Measurements from ENCODE around the gene GPC5. TPM values are rescaled to one million over a fixed set of nuclear protein-coding genes. Genes with fewer than 3 reads are reported as not detected.

Gene GPC5
- total RNA-seq, 2 donors from 2014 or later, result 0.22 to 0.51 TPM

DNA sequence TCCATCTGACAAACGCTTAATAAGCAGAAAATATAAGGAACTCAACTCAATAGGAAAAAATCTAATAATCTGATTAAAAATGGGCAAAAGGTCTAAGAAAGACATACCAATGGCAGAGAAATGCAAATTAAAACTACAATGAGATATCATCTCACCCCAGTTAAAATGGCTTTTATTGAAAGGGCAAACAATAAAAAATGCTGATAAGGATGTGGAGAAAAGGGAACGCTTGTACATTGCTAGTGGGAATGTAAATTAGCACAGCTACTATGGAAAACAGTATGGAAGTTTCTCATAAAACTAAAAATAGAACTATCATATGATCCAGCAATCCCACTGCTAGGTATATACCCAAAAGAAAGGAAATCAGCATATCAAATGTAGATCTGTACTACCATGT is 1319.4 kb downstream of the GPC5 start:
- peaks cover 10% of the 10 kb centered on the region for H3K4me1 ChIP-seq (ENCODE audit: control insufficient read depth, insufficient read depth, low read length)
- H3K27ac ChIP-seq (ENCODE audit: low read depth, low read length), result no peak overlapping the region
- H3K4me1 Mint-ChIP-seq, result peaks cover 28% of the 10 kb centered on the region
- H3K36me3 Mint-ChIP-seq (ENCODE audit: low read depth), result no peaks in the 10 kb centered on the region
- TF ChIP-seq, protein P1, sequence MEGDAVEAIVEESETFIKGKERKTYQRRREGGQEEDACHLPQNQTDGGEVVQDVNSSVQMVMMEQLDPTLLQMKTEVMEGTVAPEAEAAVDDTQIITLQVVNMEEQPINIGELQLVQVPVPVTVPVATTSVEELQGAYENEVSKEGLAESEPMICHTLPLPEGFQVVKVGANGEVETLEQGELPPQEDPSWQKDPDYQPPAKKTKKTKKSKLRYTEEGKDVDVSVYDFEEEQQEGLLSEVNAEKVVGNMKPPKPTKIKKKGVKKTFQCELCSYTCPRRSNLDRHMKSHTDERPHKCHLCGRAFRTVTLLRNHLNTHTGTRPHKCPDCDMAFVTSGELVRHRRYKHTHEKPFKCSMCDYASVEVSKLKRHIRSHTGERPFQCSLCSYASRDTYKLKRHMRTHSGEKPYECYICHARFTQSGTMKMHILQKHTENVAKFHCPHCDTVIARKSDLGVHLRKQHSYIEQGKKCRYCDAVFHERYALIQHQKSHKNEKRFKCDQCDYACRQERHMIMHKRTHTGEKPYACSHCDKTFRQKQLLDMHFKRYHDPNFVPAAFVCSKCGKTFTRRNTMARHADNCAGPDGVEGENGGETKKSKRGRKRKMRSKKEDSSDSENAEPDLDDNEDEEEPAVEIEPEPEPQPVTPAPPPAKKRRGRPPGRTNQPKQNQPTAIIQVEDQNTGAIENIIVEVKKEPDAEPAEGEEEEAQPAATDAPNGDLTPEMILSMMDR (conservative IDR thresholded peaks at IDR 0.05), result no peak
- H3K4me3 Mint-ChIP-seq, result no peak overlapping the region
- no peak overlapping the region for H3K4me3 ChIP-seq (ENCODE audit: low read length)
- H3K36me3 ChIP-seq (ENCODE audit: control insufficient read depth, insufficient read depth, low read length), result no peaks in the 10 kb centered on the region
- H3K9ac ChIP-seq (ENCODE audit: extremely low read depth, low read length, poor library complexity, severe bottlenecking), result no peak overlapping the region
- peaks cover 2% of the 10 kb centered on the region for H3K27me3 Mint-ChIP-seq (ENCODE audit: insufficient read depth)
- 71 to 78% methylated on average over 1 of the region's 2 CpGs for WGBS, 2 experiments (ENCODE audit: insufficient coverage in 1 of 2, insufficient read length in 1 of 2)
- no peak for DNase-seq
- no peaks in the 10 kb centered on the region for H3K27me3 ChIP-seq (ENCODE audit: control insufficient read depth, insufficient read depth, low read length, poor library complexity, severe bottlenecking)
- peaks cover 2% of the 10 kb centered on the region for H3K9me3 Mint-ChIP-seq
- no peaks in the 10 kb centered on the region for H3K9me3 ChIP-seq (ENCODE audit: control insufficient read depth, low read length)
- no peak overlapping the region for H3K27ac Mint-ChIP-seq

- no peaks in the 10 kb centered on the region for H3K27me3 ChIP-seq (ENCODE audit: control insufficient read depth, insufficient read depth, low read length, poor library complexity, severe bottlenecking)
- H3K9ac ChIP-seq (ENCODE audit: extremely low read depth, low read length, poor library complexity, severe bottlenecking), result no peak overlapping the region
- H3K27ac Mint-ChIP-seq, result no peak overlapping the region
- H3K27me3 Mint-ChIP-seq (ENCODE audit: insufficient read depth), result peaks cover 2% of the 10 kb centered on the region
- H3K9me3 ChIP-seq (ENCODE audit: control insufficient read depth, low read length), result no peaks in the 10 kb centered on the region
- peak; percentile 80 for DNase-seq
- H3K9me3 Mint-ChIP-seq, result no peaks in the 10 kb centered on the region
- no peaks in the 10 kb centered on the region for H3K36me3 ChIP-seq (ENCODE audit: control insufficient read depth, insufficient read depth, low read length)
- H3K4me1 ChIP-seq (ENCODE audit: control insufficient read depth, insufficient read depth, low read length), result peaks cover 10% of the 10 kb centered on the region
- no peak overlapping the region for H3K4me3 ChIP-seq (ENCODE audit: low read length)
- H3K27ac ChIP-seq (ENCODE audit: low read depth, low read length), result no peak overlapping the region
- TF ChIP-seq, protein P1 (conservative IDR thresholded peaks at IDR 0.05), result no peak
- H3K36me3 Mint-ChIP-seq (ENCODE audit: low read depth), result no peaks in the 10 kb centered on the region
- no peak overlapping the region for H3K4me3 Mint-ChIP-seq
- peaks cover 28% of the 10 kb centered on the region for H3K4me1 Mint-ChIP-seq
Measured at GRCh38 chr13:92719868-92720267, 1321.4 kb downstream of the GPC5 start.

DNA sequence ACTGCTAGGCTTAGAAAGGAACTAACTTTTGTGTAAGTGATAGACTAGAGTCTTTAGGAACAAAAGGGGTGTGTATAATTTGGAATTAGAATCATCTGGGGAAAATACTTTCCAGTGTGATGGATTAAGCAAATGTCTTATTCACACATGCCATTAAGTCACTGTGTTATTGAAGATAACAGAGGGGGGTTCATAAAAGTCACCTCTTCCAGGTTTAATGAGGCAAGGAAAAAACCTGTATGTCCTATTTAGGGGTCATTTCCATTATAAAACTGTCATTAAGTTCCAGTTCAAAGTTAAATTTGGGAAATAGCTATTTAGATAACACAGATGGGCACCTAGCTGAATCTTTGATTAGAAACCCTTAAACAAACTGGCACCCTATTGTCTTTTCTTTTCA is 1323.2 kb downstream of the GPC5 start:
- peaks cover 28% of the 10 kb centered on the region for H3K4me1 Mint-ChIP-seq
- Histone ChIP-seq H3K4me3 (ENCODE audit: low read length) (no peak overlapping the region), H3K4me1 (ENCODE audit: control insufficient read depth, insufficient read depth, low read length) (peaks cover 10% of the 10 kb centered on the region), H3K9me3 (ENCODE audit: control insufficient read depth, low read length) (no peaks in the 10 kb centered on the region), H3K27ac (ENCODE audit: low read depth, low read length) (no peak overlapping the region), H3K27me3 (ENCODE audit: control insufficient read depth, insufficient read depth, low read length, poor library complexity, severe bottlenecking) (no peaks in the 10 kb centered on the region), H3K9ac (ENCODE audit: extremely low read depth, low read length, poor library complexity, severe bottlenecking) (no peak overlapping the region), H3K36me3 (ENCODE audit: control insufficient read depth, insufficient read depth, low read length) (no peaks in the 10 kb centered on the region)
- no peaks in the 10 kb centered on the region for H3K9me3 Mint-ChIP-seq
- H3K36me3 Mint-ChIP-seq (ENCODE audit: low read depth), result no peaks in the 10 kb centered on the region
- no peak overlapping the region for H3K27ac Mint-ChIP-seq
- no peak for DNase-seq
- H3K4me3 Mint-ChIP-seq, result no peak overlapping the region
- TF ChIP-seq, protein P1 (conservative IDR thresholded peaks at IDR 0.05), result no peak
- H3K27me3 Mint-ChIP-seq (ENCODE audit: insufficient read depth), result peaks cover 2% of the 10 kb centered on the region
